ENCODE measurements around the gene EFR3B.
"Not testable (repeated sequence)": the region's sequence is repeated elsewhere in the genome, so short reads cannot be mapped to it uniquely, and the experiment has no call there.

EFR3B gene

GRCh38 chr2:25041928-25042320 is at the start of gene EFR3B:
Gene EFR3B (plus strand): TSS chr2:25042076. CDS start chr2:25042313, 237 bp downstream.
- peak; percentile 91 for DNase-seq

- DNase-seq: no peak
These were observed 48.3 kb upstream of the EFR3B start for GRCh38 chr2:24993406-24994145.

- no peak for DNase-seq
These were observed 47.6 kb upstream of the EFR3B start for GRCh38 chr2:24994146-24994724.

- not testable (repeated sequence) for DNase-seq
These were observed 42.8 kb upstream of the EFR3B start for GRCh38 chr2:24999097-24999496.

- no peak for DNase-seq
These were observed 41.8 kb upstream of the EFR3B start for GRCh38 chr2:25000036-25000435.

GRCh38 chr2:25000503-25001324 is 41.2 kb upstream of the EFR3B start:
- no peak for DNase-seq

GRCh38 chr2:25001325-25001637 is 40.6 kb upstream of the EFR3B start:
- DNase-seq: no peak

- no peak for DNase-seq
These were observed 39.8 kb upstream of the EFR3B start for GRCh38 chr2:25002066-25002465.

GRCh38 chr2:25009954-25010353 is 31.9 kb upstream of the EFR3B start:
- no peak for DNase-seq

- DNase-seq: not testable (repeated sequence)
These were observed 30.5 kb upstream of the EFR3B start for GRCh38 chr2:25011342-25011741.

GRCh38 chr2:25014631-25015030 is 27.2 kb upstream of the EFR3B start:
- DNase-seq: no peak

- DNase-seq: no peak
These were observed 23.2 kb upstream of the EFR3B start for GRCh38 chr2:25018681-25019080.

- no peak for DNase-seq
These were observed 20.0 kb upstream of the EFR3B start for GRCh38 chr2:25021791-25022362.

- no peak for DNase-seq
These were observed 18.5 kb upstream of the EFR3B start for GRCh38 chr2:25023333-25023732.

GRCh38 chr2:25025229-25026007 is 16.5 kb upstream of the EFR3B start:
- DNase-seq: no peak

- DNase-seq: no peak
These were observed 15.8 kb upstream of the EFR3B start for GRCh38 chr2:25026008-25026530.

- no peak for DNase-seq
These were observed 12.7 kb upstream of the EFR3B start for GRCh38 chr2:25029183-25029554.

GRCh38 chr2:25030702-25031101 is 11.2 kb upstream of the EFR3B start:
- no peak for DNase-seq

GRCh38 chr2:25032094-25032493 is 9.8 kb upstream of the EFR3B start:
- DNase-seq: no peak

GRCh38 chr2:25032901-25033300 is 9.0 kb upstream of the EFR3B start:
- DNase-seq: no peak

GRCh38 chr2:25034081-25034480 is 7.8 kb upstream of the EFR3B start:
- no peak for DNase-seq

GRCh38 chr2:25035537-25036220 is 6.2 kb upstream of the EFR3B start:
- no peak for DNase-seq

All from stimulated activated CD4-positive, alpha-beta T cell treated with anti-CD3 and anti-CD28 coated beads, Interleukin-4, amount 100 ng/mL, for 24 hours (primary cell).